HG02610 (cell line): ENCODE data around the gene ELP6.
"Not testable (repeated sequence)": the region's sequence is repeated elsewhere in the genome, so short reads cannot be mapped to it uniquely, and the experiment has no call there.

Source experiments
- ATAC-seq: cut with Tn5 transposase; IDR thresholded peaks from one replicate; pipeline ENCODE4 v1.9.1; 2021; ENCODE audit warnings: mild to moderate bottlenecking, moderate library complexity; ENCODE audit not compliant: unreplicated experiment

ELP6 gene

DNA sequence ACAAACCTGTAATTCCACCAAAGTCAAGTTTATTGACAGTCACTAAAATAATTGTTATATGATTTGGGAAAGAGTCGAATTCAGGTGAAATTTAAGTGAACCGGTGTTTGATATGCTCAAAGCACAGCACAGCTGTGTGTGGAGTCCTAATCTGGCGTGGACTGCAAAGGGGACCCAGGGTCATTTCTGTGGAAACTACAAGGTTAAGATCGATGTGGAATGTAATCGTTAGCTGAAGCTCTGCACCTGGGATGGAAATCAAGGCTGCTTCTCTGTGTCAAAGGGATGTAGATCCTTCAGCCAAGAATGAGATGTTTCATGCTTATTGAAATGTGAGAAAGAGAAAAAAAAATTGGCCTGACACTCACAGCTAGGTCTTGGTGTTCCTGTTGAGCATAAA lies 1.6 kb upstream of the ELP6 start:
- no peak for ATAC-seq

DNA sequence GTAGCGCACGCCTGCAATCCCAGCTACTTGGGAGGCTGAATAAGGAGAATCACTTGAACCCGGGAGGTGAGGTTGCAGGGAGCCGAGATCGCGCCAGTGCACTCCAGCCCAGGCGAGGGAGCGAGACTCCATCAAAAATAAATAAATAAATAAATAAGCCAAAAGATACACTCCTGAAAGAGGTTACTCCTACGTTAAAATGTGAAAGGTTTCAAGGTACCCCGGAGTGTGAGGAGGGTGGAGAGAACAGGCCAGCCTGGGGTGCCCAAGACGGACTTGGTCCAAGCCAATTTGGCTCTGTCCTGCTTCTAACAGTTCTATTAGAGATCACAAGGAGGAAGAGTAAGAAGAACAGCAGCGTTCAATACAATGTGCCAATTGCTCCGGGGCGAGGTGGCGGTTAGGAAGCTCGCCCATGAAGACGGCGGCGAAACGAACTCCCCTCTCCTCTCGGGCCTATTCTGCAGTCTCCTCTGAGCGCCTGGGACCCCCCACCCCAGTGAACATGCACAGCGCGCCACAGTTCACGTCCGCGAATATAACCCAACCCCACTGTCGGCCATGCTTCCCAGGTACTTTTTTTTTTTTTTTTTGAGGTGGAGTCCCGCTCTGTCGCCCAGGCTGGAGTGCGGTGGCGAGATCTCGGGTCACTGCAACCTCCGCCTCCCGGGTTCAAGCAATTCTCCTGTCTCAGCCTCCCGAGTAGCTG lies 942 bp downstream of the ELP6 start:
- no peak for ATAC-seq

DNA sequence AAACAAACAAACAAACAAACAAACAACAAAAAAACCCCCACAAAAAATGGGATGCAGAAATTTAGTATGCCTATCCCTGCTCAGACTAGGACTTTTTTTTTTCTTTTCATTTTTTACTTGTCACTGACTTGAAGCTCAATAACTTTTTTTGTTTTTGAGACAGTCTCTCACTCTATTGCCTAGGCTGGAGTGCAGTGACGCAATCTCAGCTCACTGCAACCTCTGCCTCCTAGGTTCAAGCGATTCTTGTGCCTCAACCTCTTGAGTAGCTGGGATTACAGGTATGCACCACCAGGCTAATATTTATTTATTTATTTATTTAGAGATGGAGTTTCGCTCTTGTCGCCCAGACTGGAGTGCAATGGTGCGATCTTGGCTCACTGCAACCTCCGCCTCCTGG lies 8.2 kb downstream of the ELP6 start:
- not testable (repeated sequence) for ATAC-seq

DNA sequence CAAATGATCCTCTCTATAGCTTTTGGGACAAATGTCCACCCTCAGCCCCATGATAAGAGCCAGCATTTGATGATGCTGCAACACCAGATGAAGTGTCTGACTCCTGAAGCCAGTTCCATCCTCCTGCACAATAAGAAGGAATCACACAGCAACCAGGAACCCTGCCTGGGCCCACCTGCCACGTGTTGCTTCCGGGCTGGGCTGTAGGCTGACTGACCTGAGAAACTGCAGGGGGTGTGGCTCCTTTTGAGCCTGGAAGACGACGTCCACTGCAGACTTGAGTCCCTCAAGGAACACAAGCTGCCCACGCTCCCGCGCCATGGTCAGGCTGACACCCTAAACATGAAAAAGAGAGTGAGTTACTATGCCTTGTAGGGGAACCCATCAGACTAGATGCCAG lies 9.4 kb downstream of the ELP6 start:
- ATAC-seq: no peak

DNA sequence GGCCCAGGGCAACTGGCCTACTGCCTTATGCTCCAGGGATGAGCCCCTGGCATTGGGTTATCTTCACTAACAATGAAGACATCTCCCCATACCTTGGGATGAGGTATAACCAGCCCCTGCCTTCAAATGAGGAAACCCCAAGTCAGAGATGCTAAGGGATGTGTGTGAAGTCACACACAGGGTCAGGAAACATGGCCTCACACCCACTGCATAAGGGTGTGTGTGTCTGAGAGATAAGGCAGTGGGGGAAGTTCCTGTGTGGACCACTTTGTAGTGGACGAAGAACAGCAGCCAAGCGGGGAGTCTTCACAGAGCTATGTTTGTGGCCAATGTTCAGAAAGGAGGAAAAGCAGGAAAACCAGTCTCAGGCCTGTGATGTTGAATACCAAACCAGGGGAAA lies 10.5 kb downstream of the ELP6 start:
- no peak for ATAC-seq

DNA sequence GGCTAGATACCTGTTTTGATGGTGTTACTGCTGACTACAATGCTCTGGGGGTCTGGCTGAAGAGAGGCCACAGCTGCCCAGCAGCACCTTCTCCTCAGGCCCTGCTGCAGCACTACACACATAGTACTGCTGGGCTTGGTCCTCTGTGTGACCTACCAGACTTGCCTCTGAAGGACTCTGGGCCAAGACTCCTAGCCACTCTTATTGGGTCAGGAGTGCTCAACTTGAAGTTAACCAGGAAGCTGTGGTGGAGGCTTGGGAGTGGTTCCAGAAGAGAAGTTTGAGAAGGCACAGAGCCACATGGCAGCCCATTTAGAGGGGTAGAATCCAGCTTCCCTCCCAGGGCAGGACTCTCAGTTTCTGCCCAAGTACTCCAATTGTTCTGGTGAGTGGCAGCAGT lies 16.6 kb downstream of the ELP6 start:
- no peak for ATAC-seq

DNA sequence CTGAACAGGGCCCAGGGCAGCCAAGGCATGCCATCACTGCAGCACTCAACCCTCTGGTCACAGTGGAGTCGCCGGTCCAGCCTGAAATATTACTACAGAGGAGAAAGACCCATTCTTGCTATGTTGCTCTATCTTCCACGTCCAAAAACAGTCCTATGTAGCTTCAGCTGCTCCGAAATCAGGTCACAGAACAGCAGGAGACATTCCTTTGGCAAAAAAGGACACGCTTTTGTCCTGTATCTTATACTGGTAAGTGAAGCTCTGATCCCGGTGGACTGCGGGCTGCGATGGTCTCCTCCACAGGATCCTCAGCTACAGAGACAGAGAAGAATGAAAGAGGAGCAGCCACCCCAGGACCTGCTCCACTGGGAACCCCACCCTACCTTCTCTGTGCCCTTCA lies 17.6 kb downstream of the ELP6 start:
- no peak for ATAC-seq

DNA sequence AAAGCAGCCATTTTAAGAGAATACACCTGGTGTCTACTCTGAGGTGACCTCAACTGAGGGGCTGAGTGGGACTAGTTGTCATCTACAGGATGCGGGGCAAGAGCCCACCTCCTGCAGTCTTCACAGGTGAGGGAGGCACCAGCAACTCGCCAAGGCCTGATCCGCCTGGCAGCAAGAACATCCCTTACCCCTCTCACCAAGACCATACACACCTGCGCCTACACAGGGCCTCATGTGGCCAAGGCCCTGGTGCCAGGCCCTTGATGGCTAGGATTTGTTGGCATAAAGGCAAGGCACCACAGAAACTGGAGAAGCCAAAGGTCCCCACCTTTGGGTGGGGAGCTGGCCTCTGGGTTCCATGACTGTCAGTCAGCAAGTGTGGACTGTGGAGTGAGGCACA lies 18.4 kb downstream of the ELP6 start:
- no peak for ATAC-seq

DNA sequence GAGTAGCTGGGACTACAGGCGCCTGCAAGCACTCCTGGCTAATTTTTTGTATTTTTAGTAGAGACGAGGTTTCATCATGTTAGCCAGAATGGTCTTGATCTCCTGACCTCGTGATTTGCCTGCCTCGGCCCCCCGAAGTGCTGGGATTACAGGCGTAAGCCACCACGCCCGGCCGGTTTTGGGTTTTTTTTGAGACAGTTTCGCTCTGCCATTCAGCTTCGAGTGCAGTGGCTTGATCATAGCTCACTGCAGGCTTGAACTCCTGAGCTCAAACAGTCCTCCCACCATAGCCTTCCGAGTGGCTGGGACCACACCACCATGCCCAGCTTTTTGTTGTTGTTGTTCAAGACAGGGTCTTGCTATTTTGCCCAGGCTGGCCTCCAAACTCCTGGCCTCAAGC lies 21.7 kb downstream of the ELP6 start:
- no peak for ATAC-seq

DNA sequence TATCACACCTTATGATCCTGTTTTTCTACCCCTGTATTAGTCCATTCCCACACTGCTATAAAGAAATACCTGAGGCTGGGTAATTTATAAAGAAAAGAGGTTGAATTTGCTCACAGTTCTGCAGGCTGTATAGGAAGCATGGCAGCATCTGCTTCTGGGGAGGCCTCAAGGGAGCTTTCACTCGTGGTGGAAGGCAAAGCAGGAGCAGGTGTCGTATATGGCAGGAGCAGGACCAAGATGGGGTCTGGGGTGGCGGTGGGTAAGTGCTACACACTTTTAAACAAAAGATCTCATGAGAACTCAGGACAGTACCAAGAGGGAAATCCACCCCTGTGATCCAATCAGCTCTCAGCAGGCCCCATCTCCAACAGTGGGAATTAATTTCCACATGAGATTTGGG lies 22.3 kb downstream of the ELP6 start:
- no peak for ATAC-seq

DNA sequence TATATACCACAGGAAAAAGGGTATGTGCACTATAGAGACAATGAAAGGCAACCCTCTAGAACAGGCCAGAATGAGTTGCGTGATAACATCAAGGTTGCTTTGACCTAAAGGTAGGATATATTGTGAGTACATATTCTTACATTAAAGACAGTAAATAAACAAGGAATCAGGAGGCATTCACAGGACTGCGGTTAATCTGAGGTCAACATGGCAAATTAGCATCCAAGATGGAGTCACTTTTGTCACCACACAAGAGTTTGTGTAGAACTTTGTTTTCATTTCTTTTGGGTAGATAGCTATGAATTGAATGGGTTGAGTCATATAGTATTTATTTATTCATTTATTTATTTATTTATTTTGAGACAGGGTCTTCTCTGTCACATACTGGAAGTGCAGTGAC lies 26.2 kb downstream of the ELP6 start:
- no peak for ATAC-seq

DNA sequence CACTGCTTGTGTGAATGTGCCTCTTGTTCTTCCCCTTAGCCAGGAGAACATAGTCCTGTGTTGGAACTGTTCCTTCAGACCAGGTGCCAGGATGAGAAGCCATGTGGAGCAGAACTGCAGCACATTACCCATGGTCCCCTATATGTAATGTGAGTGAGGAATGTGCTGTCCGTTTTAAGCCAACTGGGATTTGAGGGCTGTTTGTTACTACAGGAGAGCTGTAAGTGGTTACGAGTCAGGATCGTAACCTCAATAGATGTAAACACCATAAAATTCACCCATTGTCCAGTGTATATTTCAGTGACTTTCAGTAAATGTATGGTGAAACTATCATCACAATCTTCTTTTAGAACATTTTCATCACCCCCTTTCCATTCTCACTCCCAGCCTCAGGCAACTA lies 27.7 kb downstream of the ELP6 start:
- ATAC-seq: no peak

DNA sequence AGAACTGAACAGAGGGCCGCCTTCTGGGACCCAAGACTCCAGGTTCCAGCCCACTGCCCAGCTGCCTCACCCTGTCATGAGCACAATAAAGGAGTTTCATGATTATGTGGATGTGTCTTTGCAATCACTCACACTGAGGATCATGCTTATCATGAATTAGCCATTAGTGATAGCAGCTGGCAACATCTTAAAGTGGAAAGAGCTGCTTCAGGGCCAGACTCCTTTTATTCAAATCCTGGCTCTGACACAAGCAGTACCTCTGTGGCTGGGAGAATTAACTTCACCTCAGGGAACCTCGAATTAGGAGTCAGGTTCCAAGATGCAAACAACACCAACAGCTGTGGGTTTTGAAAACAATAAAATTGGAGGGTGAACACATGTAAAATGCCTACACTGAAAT lies 31.1 kb downstream of the ELP6 start:
- ATAC-seq: no peak

DNA sequence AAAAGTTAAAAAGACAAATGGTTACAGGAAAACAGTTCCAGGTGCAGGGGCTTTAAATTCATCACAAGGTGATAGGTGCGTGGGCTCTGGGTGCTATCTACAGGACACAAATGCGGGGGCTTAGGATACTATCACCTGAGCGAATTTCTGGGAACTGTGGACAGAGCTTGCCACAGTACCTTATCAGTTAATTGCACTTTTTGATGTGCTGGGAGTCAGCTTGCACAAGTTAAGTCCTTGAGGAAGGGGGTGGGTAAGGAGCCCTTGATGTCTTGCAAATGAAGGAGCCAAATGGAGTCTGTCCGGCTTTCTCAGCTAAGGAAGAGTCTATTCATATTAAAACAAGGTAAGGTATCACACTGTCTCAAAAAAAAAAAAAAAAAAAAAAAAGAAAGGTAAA lies 31.7 kb downstream of the ELP6 start:
- not testable (repeated sequence) for ATAC-seq

DNA sequence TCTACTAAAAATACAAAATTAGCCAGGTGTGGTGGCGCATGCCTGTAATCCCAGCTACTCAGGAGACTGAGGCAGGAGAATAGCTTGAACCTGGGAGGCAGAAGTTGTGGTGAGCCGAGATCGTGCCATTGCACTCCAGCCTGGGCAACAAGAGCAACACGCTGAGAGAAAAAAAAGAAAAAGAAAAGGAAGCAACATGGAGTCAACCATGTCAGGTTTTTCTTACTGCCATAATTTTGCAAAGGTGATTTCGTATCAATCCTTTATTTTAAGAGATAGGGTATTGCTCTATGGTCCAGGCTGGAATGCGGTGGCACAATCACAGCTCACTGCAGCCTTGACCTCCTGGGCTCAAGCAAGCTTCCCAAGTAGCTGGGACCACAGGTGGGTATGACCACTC lies 33.2 kb downstream of the ELP6 start:
- not testable (repeated sequence) for ATAC-seq

DNA sequence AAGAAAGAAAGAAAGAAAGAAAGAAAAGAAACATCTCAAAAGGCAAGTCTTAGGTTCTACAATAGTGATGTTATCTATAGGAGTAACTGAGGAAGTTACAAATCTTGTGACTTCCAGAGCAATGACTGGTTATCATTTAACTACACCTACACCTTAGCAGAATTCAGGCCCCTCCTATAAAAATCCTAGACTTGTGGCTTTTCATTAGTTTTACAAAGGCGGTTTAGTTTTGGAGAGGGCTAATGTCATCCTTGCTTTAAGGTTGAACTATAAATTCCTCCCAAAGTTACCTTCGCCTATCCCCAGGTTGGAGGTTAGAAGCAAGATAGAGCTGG lies 33.7 kb downstream of the ELP6 start:
- no peak for ATAC-seq

DNA sequence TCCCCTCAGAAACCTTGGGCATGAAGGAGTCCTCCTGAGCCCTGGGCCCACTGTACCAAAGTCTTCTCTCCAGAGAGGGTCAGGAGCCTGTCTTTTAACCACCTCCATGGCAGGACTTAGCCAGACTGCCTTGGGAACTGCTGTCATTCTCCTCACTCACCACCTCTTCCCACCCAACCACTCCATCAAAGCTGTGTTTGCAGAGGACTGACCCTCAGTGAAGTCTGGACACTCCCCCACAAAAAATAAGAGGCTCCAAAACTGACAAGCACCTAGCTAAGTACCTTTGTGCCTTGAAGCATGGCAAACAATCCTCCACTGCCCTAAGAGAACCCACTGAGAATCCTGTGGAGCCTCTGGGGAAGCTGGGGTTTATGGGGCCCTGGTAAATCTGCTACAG lies 35.5 kb downstream of the ELP6 start:
- no peak for ATAC-seq

DNA sequence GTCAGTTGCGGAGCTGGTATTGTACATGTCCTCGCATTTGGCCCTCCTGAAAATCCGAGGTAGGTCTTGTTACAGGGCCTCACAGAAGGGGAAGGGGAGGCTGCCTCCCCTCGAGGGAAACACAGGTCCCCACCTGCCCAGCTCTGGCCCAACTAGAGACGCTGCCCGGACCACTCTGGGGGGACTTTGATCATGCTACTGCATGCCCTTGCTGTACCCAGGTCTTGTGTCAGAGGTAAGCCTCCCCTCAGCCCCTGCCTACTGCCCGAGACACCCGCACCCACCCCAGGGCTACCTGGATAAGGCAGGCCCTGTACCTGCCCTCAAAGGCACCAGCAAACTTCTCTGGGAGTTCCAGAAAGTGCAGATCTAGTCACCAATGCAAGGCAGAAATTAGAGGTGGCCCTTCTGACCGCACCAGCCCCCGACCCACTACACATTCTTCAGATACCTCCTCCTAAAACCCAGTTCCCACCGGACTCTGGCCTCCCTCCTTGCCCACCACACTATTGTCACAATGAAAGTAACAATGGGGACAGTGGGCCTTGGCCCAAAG lies 36.8 kb downstream of the ELP6 start:
- ATAC-seq: no peak

DNA sequence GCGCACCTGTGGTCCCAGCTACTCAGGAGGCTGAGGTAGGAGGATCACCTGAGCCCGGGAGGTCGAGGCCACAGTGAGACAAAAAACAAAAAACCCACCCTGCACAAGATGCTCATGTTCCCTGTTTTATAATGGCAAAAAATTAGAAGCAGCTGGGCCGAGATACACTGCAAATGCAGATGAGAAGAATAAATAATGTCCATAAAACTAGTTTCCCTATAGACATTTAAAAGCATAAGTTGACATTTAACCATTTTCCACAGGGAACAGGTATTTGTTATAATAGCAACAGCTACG lies 37.2 kb downstream of the ELP6 start:
- no peak for ATAC-seq

DNA sequence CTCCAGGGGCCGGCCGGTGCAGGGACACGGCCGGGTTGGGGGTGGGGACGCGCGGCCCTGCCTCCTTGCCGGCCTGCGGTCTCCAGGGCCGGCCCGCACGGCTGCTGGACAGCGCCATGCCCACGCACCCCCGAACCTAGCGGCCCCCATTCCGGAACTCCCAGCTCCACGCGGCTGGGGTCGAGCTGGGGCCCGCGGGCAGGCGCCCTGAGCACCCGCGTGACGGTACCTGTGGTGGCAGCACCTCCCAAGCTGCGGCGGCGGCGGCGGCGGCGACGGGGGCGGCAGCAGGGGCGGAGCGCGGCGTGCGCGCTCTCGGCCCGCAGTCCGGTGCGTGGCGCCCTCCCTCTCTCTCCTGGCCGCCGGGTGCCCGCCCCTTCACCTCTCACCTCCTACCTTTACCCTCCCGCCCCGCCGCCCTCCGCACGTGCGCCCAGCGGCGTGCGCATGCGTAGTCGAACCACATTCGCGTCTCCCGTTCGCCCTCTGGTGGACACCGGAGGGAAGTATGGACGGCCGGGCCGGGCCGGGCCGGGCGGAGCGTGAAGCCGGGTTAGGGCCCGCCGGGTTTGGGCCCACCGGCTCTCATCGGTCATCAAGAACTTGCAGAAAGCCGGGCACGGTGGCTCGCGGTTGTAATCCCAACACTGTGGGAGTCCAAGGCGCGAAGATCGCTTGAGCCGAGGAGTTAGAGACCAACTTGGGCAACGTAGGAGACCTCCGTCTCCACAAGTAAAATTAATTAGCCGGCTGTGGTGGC lies 37.8 kb downstream of the ELP6 start, which contains the start of gene SCAP:
Gene SCAP (minus strand): TSS at position 372 of the 760 bp plus-strand sequence. CDS start 32,948 bp downstream, outside the sequence.
- ATAC-seq: peak; percentile 88

DNA sequence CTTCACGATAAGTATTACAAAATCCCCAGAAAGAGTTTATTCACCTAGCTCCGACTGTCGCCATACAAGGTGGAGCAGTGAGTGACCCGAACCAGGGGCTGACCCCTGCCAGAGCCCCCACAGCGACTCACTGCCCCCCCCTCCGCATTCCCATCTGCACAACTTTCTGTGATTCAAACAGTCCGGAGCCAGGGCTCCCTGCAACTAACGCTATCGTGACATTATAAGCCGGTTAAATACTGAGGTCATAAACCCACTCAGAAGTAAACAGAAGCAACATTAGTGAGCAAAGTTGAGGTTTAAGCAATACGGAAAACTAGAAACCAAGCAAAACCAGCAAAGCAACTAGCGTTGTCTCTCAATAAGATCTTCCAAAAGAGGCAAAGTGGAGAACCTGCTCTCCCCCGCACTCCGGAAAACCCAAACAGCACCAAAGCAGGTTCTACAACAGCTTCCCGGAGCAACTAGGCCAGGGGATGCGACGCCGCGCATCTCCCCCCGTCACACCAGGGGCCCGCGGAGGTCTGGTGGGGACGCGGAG lies 38.4 kb downstream of the ELP6 start:
- no peak for ATAC-seq

DNA sequence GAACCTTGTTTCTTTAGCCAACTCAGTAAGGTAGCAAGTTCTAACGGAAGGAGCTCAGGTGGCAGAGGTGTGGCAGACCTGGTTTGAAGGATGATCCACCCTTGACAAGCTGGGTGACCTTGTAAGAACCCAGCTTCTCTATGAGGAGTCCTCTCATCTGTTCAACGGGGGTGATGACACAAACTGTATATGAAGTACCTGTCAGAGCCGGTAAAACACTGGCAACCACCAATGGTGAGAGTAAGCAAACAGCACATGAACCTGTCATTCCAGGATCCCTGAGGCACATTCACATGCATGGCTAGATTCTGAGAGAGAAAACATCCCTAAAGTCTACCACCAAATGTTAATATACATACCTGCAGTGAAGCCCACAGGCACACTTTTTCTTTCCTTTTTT lies 40.1 kb downstream of the ELP6 start:
- no peak for ATAC-seq
